ENCODE results near the gene TRIM71.
"Not testable (repeated sequence)": the region's sequence is repeated elsewhere in the genome, so short reads cannot be mapped to it uniquely, and the experiment has no call there.

The TRIM71 gene

GRCh38 chr3:32839714-32840085 is 21.9 kb downstream of the TRIM71 start:
- no peak overlapping the region for H3K4me3 ChIP-seq (ENCODE audit: low read length)
- no peaks in the 10 kb centered on the region for H3K9me3 ChIP-seq (ENCODE audit: control insufficient read depth, low read length)
- no peaks in the 10 kb centered on the region for H3K27me3 ChIP-seq (ENCODE audit: control insufficient read depth, insufficient read depth, low read length)
- H3K9ac ChIP-seq (ENCODE audit: low read length) = no peak overlapping the region
- no peaks in the 10 kb centered on the region for H3K36me3 ChIP-seq (ENCODE audit: control insufficient read depth, insufficient read depth, low read length)
- peaks cover 21% of the 10 kb centered on the region for H3K4me1 ChIP-seq (ENCODE audit: control insufficient read depth, insufficient read depth, low read length)

DNA sequence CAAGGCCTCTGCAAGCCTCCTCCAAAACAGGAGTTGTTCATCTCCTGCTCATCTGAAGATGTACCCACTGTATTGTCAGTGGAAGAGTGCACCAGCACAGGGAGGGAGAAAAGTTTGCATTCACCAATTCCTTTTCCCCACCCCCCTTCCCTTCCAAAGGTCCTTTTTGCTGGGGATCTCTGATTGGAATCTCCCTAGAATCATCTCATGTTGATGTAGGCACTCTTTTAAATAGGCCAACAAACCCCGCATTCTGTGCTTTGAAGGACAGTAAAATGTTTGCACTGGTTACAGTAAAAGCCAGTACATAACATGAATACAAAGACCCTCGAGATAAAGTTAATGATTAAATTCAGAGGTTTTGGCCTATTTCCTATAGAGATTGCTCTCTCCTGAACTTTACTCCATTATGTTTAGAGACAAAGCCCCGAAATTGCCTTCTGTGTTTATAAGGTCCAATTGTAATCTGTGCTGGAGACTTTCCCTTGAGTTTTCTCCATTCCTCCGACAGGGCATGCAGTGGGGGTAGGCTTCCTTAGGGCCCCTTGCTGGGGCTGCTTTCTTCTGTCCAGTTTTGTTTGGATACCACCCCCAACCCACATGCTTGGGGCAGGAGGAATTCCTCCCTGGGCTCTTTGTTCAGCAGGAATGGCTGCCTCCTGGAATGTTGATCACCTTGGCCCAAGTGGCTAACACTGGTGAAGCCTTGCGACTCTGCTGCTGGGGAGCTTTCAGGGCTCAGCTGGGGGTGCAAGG is 22.5 kb downstream of the TRIM71 start:
- H3K36me3 ChIP-seq (ENCODE audit: control insufficient read depth, insufficient read depth, low read length) = no peaks in the 10 kb centered on the region
- H3K9ac ChIP-seq (ENCODE audit: low read length) = no peak overlapping the region
- H3K27me3 ChIP-seq (ENCODE audit: control insufficient read depth, insufficient read depth, low read length) = no peaks in the 10 kb centered on the region
- no peak overlapping the region for H3K4me3 ChIP-seq (ENCODE audit: low read length)
- H3K9me3 ChIP-seq (ENCODE audit: control insufficient read depth, low read length) = no peaks in the 10 kb centered on the region
- peaks cover 21% of the 10 kb centered on the region for H3K4me1 ChIP-seq (ENCODE audit: control insufficient read depth, insufficient read depth, low read length)

GRCh38 chr3:32841341-32841740 is 23.5 kb downstream of the TRIM71 start:
- Histone ChIP-seq H3K36me3 (ENCODE audit: control insufficient read depth, insufficient read depth, low read length) (no peaks in the 10 kb centered on the region), H3K9me3 (ENCODE audit: control insufficient read depth, low read length) (no peaks in the 10 kb centered on the region), H3K4me3 (ENCODE audit: low read length) (no peak overlapping the region), H3K4me1 (ENCODE audit: control insufficient read depth, insufficient read depth, low read length) (peaks cover 21% of the 10 kb centered on the region), H3K27me3 (ENCODE audit: control insufficient read depth, insufficient read depth, low read length) (no peaks in the 10 kb centered on the region), H3K9ac (ENCODE audit: low read length) (no peak overlapping the region)

- Histone ChIP-seq H3K9ac (ENCODE audit: low read length) (no peak overlapping the region), H3K4me1 (ENCODE audit: control insufficient read depth, insufficient read depth, low read length) (peaks cover 21% of the 10 kb centered on the region), H3K9me3 (ENCODE audit: control insufficient read depth, low read length) (no peaks in the 10 kb centered on the region), H3K36me3 (ENCODE audit: control insufficient read depth, insufficient read depth, low read length) (no peaks in the 10 kb centered on the region), H3K4me3 (ENCODE audit: low read length) (no peak overlapping the region), H3K27me3 (ENCODE audit: control insufficient read depth, insufficient read depth, low read length) (no peaks in the 10 kb centered on the region)
These were observed 24.2 kb downstream of the TRIM71 start for GRCh38 chr3:32841867-32842470.

DNA sequence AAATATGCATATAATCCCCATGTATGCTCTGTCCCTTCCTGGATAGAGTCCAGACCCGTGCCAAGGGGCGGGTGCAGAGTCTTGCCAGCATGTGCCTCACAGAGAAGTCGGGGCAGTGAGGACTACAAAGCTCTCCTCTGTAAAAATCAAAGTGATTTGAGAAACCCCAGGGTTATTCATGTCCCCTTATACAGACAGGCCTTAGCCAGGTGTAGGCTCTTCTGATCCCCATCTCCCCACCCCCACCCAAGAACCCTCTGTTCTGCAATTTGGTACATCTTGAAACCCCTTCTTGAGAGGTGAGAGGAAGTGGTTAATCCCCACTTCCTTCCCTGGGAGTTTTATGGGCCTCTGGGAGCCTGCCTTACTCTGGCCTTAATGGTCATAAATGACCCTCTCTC is 24.7 kb downstream of the TRIM71 start:
- Histone ChIP-seq H3K27me3 (ENCODE audit: control insufficient read depth, insufficient read depth, low read length) (no peaks in the 10 kb centered on the region), H3K9ac (ENCODE audit: low read length) (no peak overlapping the region), H3K4me1 (ENCODE audit: control insufficient read depth, insufficient read depth, low read length) (peaks cover 21% of the 10 kb centered on the region), H3K36me3 (ENCODE audit: control insufficient read depth, insufficient read depth, low read length) (no peaks in the 10 kb centered on the region), H3K4me3 (ENCODE audit: low read length) (no peak overlapping the region), H3K9me3 (ENCODE audit: control insufficient read depth, low read length) (no peaks in the 10 kb centered on the region)

DNA sequence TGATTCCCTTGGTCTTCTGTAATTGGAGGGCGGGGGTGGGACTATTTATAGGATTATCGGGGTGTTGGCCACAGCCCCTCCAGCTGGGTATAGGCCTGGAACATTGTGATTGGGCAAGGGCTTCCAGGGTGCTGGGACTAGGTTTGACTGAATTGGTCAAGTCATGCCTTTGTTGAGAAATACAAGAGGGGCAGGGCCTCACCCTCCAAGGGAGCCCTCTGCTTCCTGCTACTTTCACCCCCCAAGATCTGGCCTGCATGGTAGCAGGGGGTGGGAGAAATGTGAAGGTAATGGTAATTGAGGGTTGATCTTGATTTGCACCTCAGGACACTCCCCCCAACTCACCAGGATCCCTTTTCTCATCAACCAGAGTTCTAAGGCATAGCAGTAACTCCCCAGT is 25.2 kb downstream of the TRIM71 start:
- no peaks in the 10 kb centered on the region for H3K36me3 ChIP-seq (ENCODE audit: control insufficient read depth, insufficient read depth, low read length)
- H3K4me3 ChIP-seq (ENCODE audit: low read length) = no peak overlapping the region
- no peaks in the 10 kb centered on the region for H3K27me3 ChIP-seq (ENCODE audit: control insufficient read depth, insufficient read depth, low read length)
- H3K9ac ChIP-seq (ENCODE audit: low read length) = no peak overlapping the region
- no peaks in the 10 kb centered on the region for H3K9me3 ChIP-seq (ENCODE audit: control insufficient read depth, low read length)
- H3K4me1 ChIP-seq (ENCODE audit: control insufficient read depth, insufficient read depth, low read length) = peaks cover 21% of the 10 kb centered on the region

DNA sequence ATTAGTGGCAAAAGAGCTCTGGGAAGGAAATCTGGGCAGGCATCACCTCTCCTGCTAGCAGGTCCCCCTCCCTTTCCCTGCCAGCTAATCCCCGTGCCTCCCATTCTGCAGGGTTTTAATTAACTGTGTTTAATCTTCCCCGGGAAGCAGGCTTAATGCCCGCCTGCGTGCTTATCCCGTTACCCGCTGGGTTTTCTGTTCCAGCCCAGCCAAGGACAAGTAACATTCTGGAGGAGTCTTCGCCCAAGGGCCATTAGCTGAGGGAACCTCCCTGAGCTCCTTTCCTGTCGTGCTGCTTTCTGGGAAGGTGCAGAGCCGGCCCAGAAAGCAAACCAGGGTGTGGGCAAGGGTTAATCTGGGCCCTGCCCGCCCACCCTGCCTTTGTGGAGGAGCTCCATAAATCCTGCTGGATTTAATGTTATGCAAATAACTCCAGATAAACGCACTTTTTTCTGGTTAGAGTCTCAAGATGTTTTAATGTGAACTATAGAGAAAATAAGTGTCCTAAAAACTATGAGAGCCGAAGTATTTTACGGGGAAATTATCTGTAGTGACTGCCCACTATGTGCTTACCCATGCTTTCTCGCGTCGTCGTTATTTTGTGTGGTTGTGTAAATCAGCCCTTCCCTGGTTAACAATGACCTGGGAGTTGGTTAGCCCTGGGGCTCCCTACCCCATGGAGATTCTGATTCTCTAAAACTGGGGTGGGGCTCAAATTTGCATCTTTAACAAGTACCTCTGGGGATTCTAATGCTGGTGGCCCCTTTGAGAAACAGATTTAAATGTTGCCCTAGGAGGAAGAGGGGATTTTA is 25.9 kb downstream of the TRIM71 start:
- Histone ChIP-seq H3K4me1 (ENCODE audit: control insufficient read depth, insufficient read depth, low read length) (peaks cover 21% of the 10 kb centered on the region), H3K27me3 (ENCODE audit: control insufficient read depth, insufficient read depth, low read length) (no peaks in the 10 kb centered on the region), H3K36me3 (ENCODE audit: control insufficient read depth, insufficient read depth, low read length) (no peaks in the 10 kb centered on the region), H3K9me3 (ENCODE audit: control insufficient read depth, low read length) (no peaks in the 10 kb centered on the region), H3K4me3 (ENCODE audit: low read length) (no peak overlapping the region), H3K9ac (ENCODE audit: low read length) (no peak overlapping the region)

DNA sequence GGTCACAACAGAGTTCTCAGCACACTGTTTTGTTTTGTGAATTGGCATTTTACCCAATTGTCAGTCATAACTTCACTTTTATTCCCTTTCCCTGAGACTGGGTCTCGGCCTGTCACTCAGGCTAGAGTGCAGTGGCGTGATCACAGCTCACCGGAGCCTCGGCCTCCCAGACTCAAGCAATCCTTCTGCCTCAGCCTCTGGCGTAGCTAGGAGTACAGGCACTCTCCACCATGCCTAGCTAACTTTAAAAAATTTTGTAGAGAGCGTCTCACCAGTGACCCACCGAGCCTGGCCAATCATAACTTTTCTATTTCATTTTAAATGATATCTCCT is 26.5 kb downstream of the TRIM71 start:
- Histone ChIP-seq H3K4me1 (ENCODE audit: control insufficient read depth, insufficient read depth, low read length) (peaks cover 21% of the 10 kb centered on the region), H3K27me3 (ENCODE audit: control insufficient read depth, insufficient read depth, low read length) (no peaks in the 10 kb centered on the region), H3K9me3 (ENCODE audit: control insufficient read depth, low read length) (no peaks in the 10 kb centered on the region), H3K9ac (ENCODE audit: low read length) (no peak overlapping the region), H3K4me3 (ENCODE audit: low read length) (no peak overlapping the region), H3K36me3 (ENCODE audit: control insufficient read depth, insufficient read depth, low read length) (no peaks in the 10 kb centered on the region)

GRCh38 chr3:32844914-32845313 is 27.1 kb downstream of the TRIM71 start:
- no peak overlapping the region for H3K9ac ChIP-seq (ENCODE audit: low read length)
- no peak overlapping the region for H3K4me3 ChIP-seq (ENCODE audit: low read length)
- no peaks in the 10 kb centered on the region for H3K36me3 ChIP-seq (ENCODE audit: control insufficient read depth, insufficient read depth, low read length)
- H3K9me3 ChIP-seq (ENCODE audit: control insufficient read depth, low read length) = no peaks in the 10 kb centered on the region
- H3K27me3 ChIP-seq (ENCODE audit: control insufficient read depth, insufficient read depth, low read length) = no peaks in the 10 kb centered on the region
- H3K4me1 ChIP-seq (ENCODE audit: control insufficient read depth, insufficient read depth, low read length) = peaks cover 21% of the 10 kb centered on the region

- not testable (repeated sequence) for H3K27me3 ChIP-seq (ENCODE audit: control insufficient read depth, insufficient read depth, low read length)
These were observed 27.7 kb downstream of the TRIM71 start for GRCh38 chr3:32845546-32845945.

GRCh38 chr3:32847045-32847444 is 29.2 kb downstream of the TRIM71 start:
- H3K9me3 ChIP-seq (ENCODE audit: control insufficient read depth, low read length); H3K9ac ChIP-seq (ENCODE audit: low read length); H3K27me3 ChIP-seq (ENCODE audit: control insufficient read depth, insufficient read depth, low read length); H3K36me3 ChIP-seq (ENCODE audit: control insufficient read depth, insufficient read depth, low read length); H3K4me3 ChIP-seq (ENCODE audit: low read length): not testable (repeated sequence)
- peaks cover 13% of the 10 kb centered on the region for H3K4me1 ChIP-seq (ENCODE audit: control insufficient read depth, insufficient read depth, low read length)

More at GRCh38 chr3:32845546-32845945, 27.7 kb downstream of the TRIM71 start:
- H3K36me3 ChIP-seq (ENCODE audit: control insufficient read depth, insufficient read depth, low read length); H3K4me3 ChIP-seq (ENCODE audit: low read length); H3K9me3 ChIP-seq (ENCODE audit: control insufficient read depth, low read length); H3K9ac ChIP-seq (ENCODE audit: low read length): not testable (repeated sequence)
- H3K4me1 ChIP-seq (ENCODE audit: control insufficient read depth, insufficient read depth, low read length) = peaks cover 16% of the 10 kb centered on the region

DNA sequence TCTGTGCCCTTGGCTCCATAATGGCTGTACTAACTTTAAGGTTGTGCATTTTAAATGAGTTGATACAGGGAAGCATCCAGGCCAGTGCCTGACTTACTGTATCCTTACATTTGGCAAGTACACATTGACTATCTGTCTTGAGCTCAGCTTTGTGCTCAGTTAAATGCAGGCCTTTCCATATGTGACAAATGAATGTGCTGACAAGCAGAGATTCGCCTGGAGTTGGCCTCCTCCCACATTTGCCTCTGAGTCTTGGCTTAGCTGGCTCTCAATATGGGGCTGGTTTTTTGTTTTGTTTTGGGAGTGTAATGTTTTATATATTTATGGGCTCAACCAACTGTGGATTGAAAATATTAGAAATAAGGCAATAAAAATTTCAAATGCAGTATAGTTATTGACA is 29.7 kb downstream of the TRIM71 start:
- Histone ChIP-seq H3K36me3 (ENCODE audit: control insufficient read depth, insufficient read depth, low read length) (no peaks in the 10 kb centered on the region), H3K27me3 (ENCODE audit: control insufficient read depth, insufficient read depth, low read length) (no peaks in the 10 kb centered on the region), H3K9me3 (ENCODE audit: control insufficient read depth, low read length) (no peaks in the 10 kb centered on the region), H3K9ac (ENCODE audit: low read length) (no peak overlapping the region), H3K4me1 (ENCODE audit: control insufficient read depth, insufficient read depth, low read length) (peaks cover 8% of the 10 kb centered on the region), H3K4me3 (ENCODE audit: low read length) (no peak overlapping the region)

All from mucosa of stomach (tissue), 1 donor.